Measurements from ENCODE around the gene GABBR2. TPM values are rescaled to one million over a fixed set of nuclear protein-coding genes. Genes with fewer than 3 reads are reported as not detected.

GABBR2 gene
- total RNA-seq, 1 donor from 2014 or later, result 0.24 TPM

GRCh38 chr9:98326459-98327248 is 382.1 kb downstream of the GABBR2 start:
- no peak for TF ChIP-seq CTCF (IDR thresholded peaks at IDR 0.05)
- no peak for ATAC-seq
- peaks cover 2% of the 10 kb centered on the region for H3K4me1 ChIP-seq
- H3K36me3 ChIP-seq, result no peaks in the 10 kb centered on the region
- no peak overlapping the region for H3K27ac ChIP-seq
- no peak overlapping the region for H3K4me3 ChIP-seq
- no peak for DNase-seq
- H3K27me3 ChIP-seq (ENCODE audit: low read depth), result no peaks in the 10 kb centered on the region
- no peaks in the 10 kb centered on the region for H3K9me3 ChIP-seq
- intact Hi-C loops (cut with DNase I), result no loop called here

GRCh38 chr9:98324801-98325200 is 383.9 kb downstream of the GABBR2 start:
- DNase-seq (no peak), ATAC-seq (no peak)
- Histone ChIP-seq H3K9me3 (no peaks in the 10 kb centered on the region), H3K4me3 (no peak overlapping the region), H3K27me3 (ENCODE audit: low read depth) (no peaks in the 10 kb centered on the region), H3K4me1 (no peaks in the 10 kb centered on the region), H3K27ac (no peak overlapping the region), H3K36me3 (no peaks in the 10 kb centered on the region)
- TF ChIP-seq CTCF (IDR thresholded peaks at IDR 0.05), result no peak
- intact Hi-C loops (cut with DNase I), result no loop called here

GRCh38 chr9:98323831-98324135 is 385.0 kb downstream of the GABBR2 start:
- ATAC-seq (no peak), DNase-seq (no peak)
- Histone ChIP-seq H3K9me3 (no peaks in the 10 kb centered on the region), H3K27me3 (ENCODE audit: low read depth) (no peaks in the 10 kb centered on the region), H3K27ac (no peak overlapping the region), H3K36me3 (no peaks in the 10 kb centered on the region), H3K4me3 (no peak overlapping the region), H3K4me1 (no peaks in the 10 kb centered on the region)
- no peak for TF ChIP-seq CTCF (IDR thresholded peaks at IDR 0.05)
- intact Hi-C loops (cut with DNase I), result no loop called here

DNA sequence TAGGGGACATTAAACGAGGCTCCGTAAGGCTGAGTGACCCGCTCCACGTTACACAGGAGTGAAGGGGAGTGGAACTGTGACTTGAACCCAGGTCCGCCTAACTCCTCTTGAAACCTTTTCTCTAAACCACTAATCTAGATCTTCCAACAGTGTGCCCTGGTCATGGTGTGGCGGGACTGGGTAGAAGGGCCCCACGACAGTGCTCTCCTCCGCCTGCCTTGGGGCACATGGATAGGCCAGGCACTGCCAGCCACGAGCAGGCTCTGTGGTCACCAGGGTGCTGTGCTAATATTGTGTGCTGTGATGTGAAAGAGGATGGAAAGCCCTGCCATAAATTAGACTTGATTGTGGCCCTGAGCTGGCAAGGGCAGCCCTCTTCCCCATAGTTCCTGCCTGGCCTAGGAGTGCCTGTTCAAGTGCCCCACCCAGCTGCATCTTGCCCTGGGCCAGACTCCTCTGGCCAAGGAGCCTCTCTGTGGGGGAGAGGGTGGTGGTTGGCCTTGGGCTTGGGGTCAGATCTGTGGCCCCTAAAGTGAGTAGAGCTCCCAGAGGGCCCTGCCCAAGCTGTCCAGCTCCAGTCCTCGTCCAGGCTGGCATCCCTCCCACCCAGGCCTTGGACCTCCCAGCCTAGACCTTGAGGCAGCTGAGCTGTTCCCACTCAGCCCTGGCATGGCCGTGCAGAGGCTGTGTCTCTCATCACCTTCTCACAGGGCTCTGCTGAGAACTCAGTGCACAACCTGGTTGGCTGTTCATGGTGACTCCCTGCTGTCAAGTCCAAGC is 385.5 kb downstream of the GABBR2 start:
- Histone ChIP-seq H3K4me1 (no peaks in the 10 kb centered on the region), H3K27me3 (ENCODE audit: low read depth) (no peaks in the 10 kb centered on the region), H3K27ac (no peak overlapping the region), H3K4me3 (no peak overlapping the region), H3K36me3 (no peaks in the 10 kb centered on the region), H3K9me3 (no peaks in the 10 kb centered on the region)
- ATAC-seq (no peak), DNase-seq (no peak)
- no peak for TF ChIP-seq CTCF (IDR thresholded peaks at IDR 0.05)
- intact Hi-C loops (cut with DNase I), result no loop called here

DNA sequence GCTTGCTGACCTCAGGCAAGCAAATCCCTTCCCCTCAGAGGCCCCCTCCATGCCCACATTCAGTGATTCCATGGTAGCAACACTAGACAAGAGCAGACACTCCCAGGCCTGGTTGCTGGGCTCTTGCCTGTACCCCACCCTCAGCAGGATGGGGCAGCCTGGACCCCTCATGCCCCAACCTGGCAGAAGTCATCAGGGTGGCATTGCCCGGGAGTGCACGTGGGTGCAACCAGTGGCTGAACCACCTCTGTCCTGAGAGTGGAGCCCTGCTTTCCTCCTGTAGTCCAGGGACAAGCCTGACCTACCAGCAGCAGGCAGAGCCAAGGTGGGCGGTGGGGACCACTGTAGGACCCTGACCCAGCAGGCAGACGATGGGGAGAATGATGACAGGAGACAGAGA is 387.5 kb downstream of the GABBR2 start:
- intact Hi-C loops (cut with DNase I), result no loop called here
- no peaks in the 10 kb centered on the region for H3K9me3 ChIP-seq
- no peak for TF ChIP-seq CTCF (IDR thresholded peaks at IDR 0.05)
- H3K27ac ChIP-seq, result no peak overlapping the region
- no peak for ATAC-seq
- no peaks in the 10 kb centered on the region for H3K27me3 ChIP-seq (ENCODE audit: low read depth)
- H3K36me3 ChIP-seq, result no peaks in the 10 kb centered on the region
- no peak for DNase-seq
- no peak overlapping the region for H3K4me3 ChIP-seq
- no peaks in the 10 kb centered on the region for H3K4me1 ChIP-seq

Measured in lower lobe of right lung (tissue), 2 donors.